Endodermal cell (in vitro differentiated cells): ENCODE data around the gene AFF2. TPM values are rescaled to one million over a fixed set of nuclear protein-coding genes. Genes with fewer than 3 reads are reported as not detected.

Experiments used
- DNase-seq: peaks from one replicate; pipeline ENCODE4 v3.0.0-alpha.2; 2017
- H3K27ac ChIP-seq: 2 replicates; pipeline ENCODE4 v1.5.1; 2013; ENCODE audit warnings: mild to moderate bottlenecking, low read depth, low read length, moderate library complexity
- H3K27me3 ChIP-seq: 2 replicates; pipeline ENCODE4 v1.6.1; 2013; ENCODE audit warnings: mild to moderate bottlenecking, low read length, moderate library complexity; ENCODE audit not compliant: insufficient read depth, control insufficient read depth, poor library complexity, severe bottlenecking
- H3K36me3 ChIP-seq: 2 replicates; pipeline ENCODE4 v1.7.0; 2013; ENCODE audit warnings: mild to moderate bottlenecking, low read length, moderate library complexity; ENCODE audit not compliant: control insufficient read depth, insufficient read depth
- H3K4me1 ChIP-seq: one replicate; pipeline ENCODE4 v1.7.0; 2013; ENCODE audit warnings: low read length; ENCODE audit not compliant: control insufficient read depth, insufficient read depth
- H3K4me3 ChIP-seq: 2 replicates; pipeline ENCODE4 v1.5.1; 2013; ENCODE audit warnings: mild to moderate bottlenecking, low read length, moderate library complexity
- H3K9ac ChIP-seq: 2 replicates; pipeline ENCODE4 v1.6.1; 2013; ENCODE audit warnings: mild to moderate bottlenecking, low read length, moderate library complexity; ENCODE audit not compliant: poor library complexity, severe bottlenecking; ENCODE audit errors: extremely low read depth
- H3K9me3 ChIP-seq: 2 replicates; pipeline ENCODE4 v1.6.1; 2013; ENCODE audit warnings: mild to moderate bottlenecking, low read length, moderate library complexity; ENCODE audit not compliant: control insufficient read depth
- H3K27ac Mint-ChIP-seq: 2 replicates; pipeline ENCODE4 v1.8.0; 2020; ENCODE audit warnings: mixed read lengths
- H3K27me3 Mint-ChIP-seq: 2 replicates; pipeline ENCODE4 v1.8.0; 2021; ENCODE audit warnings: mild to moderate bottlenecking, mixed read lengths; ENCODE audit not compliant: insufficient read depth
- H3K36me3 Mint-ChIP-seq: 2 replicates; pipeline ENCODE4 v1.8.0; 2020; ENCODE audit warnings: low read depth, mixed read lengths
- H3K4me1 Mint-ChIP-seq: 2 replicates; pipeline ENCODE4 v1.8.0; 2020; ENCODE audit warnings: mixed read lengths
- H3K4me3 Mint-ChIP-seq: 2 replicates; pipeline ENCODE4 v1.8.0; 2020; ENCODE audit warnings: mild to moderate bottlenecking, moderate library complexity, mixed read lengths
- H3K9me3 Mint-ChIP-seq: 2 replicates; pipeline ENCODE4 v1.8.0; 2020; ENCODE audit warnings: mild to moderate bottlenecking, mixed read lengths
- CTCF ChIP-seq: fragments of 200-600 bp; sonication (generic); conservative IDR thresholded peaks from 2 replicates; pipeline ENCODE4 v1.5.0; 2021; ENCODE audit warnings: antibody characterized with exemption, mild to moderate bottlenecking
- WGBS, 2 experiments: methylation state at CpG; one replicate each; pipeline versions ENCODE4 v1.1.5 to v1.1.7; 2013; ENCODE audit warnings: missing lambda C conversion rate in 2 of 2, mixed read lengths in 1 of 2; ENCODE audit not compliant: insufficient coverage in 1 of 2, insufficient read length in 1 of 2; 5-methylcytosine and 5-hydroxymethylcytosine counted together
- total RNA-seq, 2 donors: library from RNA; stranded (reverse); fragmentation: NEBNext Ultra II Directional in 1 of 2; extraction: Animal tissue kit (Norgen Biotek cat#: 25700) in 1 of 2; gene quantifications; 2 replicates in 1 of 2; 3 replicates in 1 of 2; pipeline ENCODE4 v1.2.1, GENCODE V29; 2021

AFF2 gene
- total RNA-seq, 2 donors from 2014 or later: 3.7 to 5.6 TPM

DNA sequence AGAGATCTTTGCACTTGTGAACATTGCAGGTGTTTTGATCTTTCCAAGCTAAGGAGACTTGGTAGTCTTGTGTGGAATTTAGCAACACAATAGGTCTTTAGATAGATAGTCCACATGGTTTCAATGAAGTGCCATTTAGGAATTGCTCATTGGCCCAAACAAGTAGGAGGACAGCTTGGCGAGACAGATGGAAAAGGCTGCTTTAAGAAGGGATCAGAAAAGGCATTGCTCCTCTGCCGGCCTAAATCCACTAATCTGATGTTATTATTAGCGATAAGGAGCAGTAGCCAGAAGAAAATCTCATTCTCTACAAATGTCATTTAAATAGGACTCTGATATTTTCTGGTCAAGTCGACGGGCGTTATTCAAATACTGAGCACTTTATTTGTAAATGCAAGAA, 99.7 kb downstream of the AFF2 start:
- Histone ChIP-seq H3K9ac (no peak overlapping the region), H3K4me3 (no peak overlapping the region), H3K9me3 (no peaks in the 10 kb centered on the region), H3K27me3 (no peaks in the 10 kb centered on the region), H3K36me3 (no peaks in the 10 kb centered on the region), H3K27ac (no peak overlapping the region), H3K4me1 (no peaks in the 10 kb centered on the region)
- Mint-ChIP-seq H3K27ac (no peak overlapping the region), H3K36me3 (no peaks in the 10 kb centered on the region), H3K4me3 (no peak overlapping the region), H3K9me3 (peaks cover 15% of the 10 kb centered on the region), H3K27me3 (no peaks in the 10 kb centered on the region), H3K4me1 (peaks cover 13% of the 10 kb centered on the region)
- TF ChIP-seq CTCF: no peak
- DNase-seq: no peak
- WGBS, 2 experiments: 79 to 80% methylated on average over 1 to 5 of the region's 6 CpGs

GRCh38 chrX:148600581-148600980, 100.2 kb downstream of the AFF2 start:
- Mint-ChIP-seq H3K4me1 (peaks cover 13% of the 10 kb centered on the region), H3K36me3 (no peaks in the 10 kb centered on the region), H3K4me3 (no peak overlapping the region), H3K27ac (no peak overlapping the region), H3K9me3 (peaks cover 15% of the 10 kb centered on the region), H3K27me3 (no peaks in the 10 kb centered on the region)
- H3K9me3 ChIP-seq: no peaks in the 10 kb centered on the region
- no peaks in the 10 kb centered on the region for H3K4me1 ChIP-seq
- H3K36me3 ChIP-seq: no peaks in the 10 kb centered on the region
- no peak for TF ChIP-seq CTCF
- H3K9ac ChIP-seq: no peak overlapping the region
- DNase-seq: no peak
- no peak overlapping the region for H3K4me3 ChIP-seq
- no peaks in the 10 kb centered on the region for H3K27me3 ChIP-seq
- no peak overlapping the region for H3K27ac ChIP-seq
- 96% methylated on average over 2 of the region's 2 CpGs; no CpG with 5 or more reads in 1 of the 2 experiments for WGBS, 2 experiments

- Histone ChIP-seq H3K36me3 (no peaks in the 10 kb centered on the region), H3K27ac (no peak overlapping the region), H3K9ac (no peak overlapping the region), H3K9me3 (no peaks in the 10 kb centered on the region), H3K4me3 (no peak overlapping the region), H3K4me1 (no peaks in the 10 kb centered on the region), H3K27me3 (no peaks in the 10 kb centered on the region)
- DNase-seq: no peak
- Mint-ChIP-seq H3K27me3 (no peaks in the 10 kb centered on the region), H3K9me3 (peaks cover 13% of the 10 kb centered on the region), H3K27ac (no peak overlapping the region), H3K4me3 (no peak overlapping the region), H3K36me3 (no peaks in the 10 kb centered on the region), H3K4me1 (peaks cover 13% of the 10 kb centered on the region)
- TF ChIP-seq CTCF: peak; percentile 20
- 87 to 94% methylated on average over 3 of the region's 4 CpGs for WGBS, 2 experiments
These were observed 100.6 kb downstream of the AFF2 start for GRCh38 chrX:148601034-148601433.
